NCI-H128 (cell line): Measurements from ENCODE around the gene RFC2.

Experiments
- DNase-seq: peaks from one replicate; lab custom pipeline; 2025; ENCODE audit not compliant: unreplicated experiment; lab: John Stamatoyannopoulos, UW

Gene RFC2

DNA sequence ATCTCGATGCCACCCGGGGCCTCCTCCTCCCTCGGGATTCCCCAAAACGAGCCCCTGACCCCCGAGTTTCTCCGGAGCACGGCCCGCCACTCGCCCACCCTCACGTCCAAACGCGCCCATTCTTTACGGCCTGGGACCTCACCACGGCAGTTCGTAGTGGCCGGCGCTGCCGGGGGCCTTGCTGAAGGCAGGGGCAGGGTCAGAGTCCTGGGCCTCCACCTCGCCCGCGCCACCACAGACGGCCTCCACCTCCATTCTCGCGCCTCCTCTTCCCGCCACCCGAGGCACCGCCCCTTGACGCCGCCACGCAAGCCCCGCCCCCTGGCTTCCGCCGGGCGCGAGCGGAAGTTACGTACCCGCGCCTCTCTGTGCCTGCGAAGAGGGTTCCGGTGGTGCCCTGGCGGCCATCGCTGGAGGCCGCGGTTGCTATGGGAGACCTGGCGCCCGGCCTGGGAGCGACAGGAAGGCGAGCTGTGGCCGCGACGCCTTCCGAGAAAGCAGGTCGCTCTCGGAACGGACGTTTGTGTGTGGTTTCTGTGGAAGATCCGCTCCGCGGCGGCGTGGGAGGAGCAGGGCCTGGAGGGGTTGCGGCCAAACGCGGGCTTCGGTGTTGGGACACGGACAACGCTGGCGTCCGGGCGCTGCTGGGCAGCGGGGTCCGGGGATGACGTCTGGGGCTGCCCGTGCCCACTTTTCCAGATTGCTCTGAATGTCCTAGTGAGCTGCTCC lies at the start of gene RFC2:
RFC2 (minus strand) TSS at position 271 of the 729 bp plus-strand sequence; CDS start at position 255, 16 bp downstream.
- DNase-seq = peak; percentile 92

DNA sequence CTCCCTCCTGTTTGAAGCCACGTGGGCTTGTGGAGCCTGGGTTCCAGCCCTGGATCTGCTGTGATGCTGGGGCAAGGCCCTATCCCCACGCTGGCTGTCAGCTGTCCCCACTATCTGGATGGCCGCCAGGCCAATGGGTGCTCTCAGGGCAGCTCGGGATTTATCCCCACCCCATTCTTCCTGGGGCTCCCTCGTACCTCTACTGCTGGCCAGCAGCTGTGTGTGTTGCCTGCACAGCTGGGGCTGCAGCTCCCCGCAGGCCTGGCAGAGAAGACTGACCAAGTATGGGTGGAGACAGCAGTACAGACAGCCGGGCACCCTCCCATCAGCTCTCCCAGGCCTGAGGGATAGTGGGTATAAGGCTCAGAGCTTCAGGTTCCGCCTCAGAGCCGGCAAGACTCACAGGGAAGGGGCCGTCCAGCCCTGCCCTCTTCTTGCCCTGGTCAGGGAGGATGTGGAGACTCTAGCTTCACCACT lies 48.6 kb upstream of the RFC2 start:
- no peak for DNase-seq

DNA sequence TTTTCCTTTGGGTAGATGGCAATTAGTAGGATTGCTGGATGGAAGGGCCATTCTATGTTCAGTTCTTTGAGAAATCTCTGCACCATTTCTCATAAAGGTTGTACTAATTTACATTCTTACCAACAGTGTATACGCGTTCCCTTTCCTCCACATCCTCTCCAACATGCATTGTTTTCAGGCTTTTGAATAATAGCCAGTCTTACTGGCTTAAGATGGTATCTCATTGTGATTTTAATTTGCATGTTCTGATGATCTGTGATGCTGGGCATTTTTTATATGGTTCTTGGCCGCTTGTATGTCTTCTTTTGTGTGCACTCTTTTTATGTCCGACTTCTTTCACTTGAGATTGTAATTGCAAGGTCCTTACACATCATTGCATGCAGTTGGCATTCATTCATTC lies 46.7 kb upstream of the RFC2 start:
- no peak for DNase-seq

DNA sequence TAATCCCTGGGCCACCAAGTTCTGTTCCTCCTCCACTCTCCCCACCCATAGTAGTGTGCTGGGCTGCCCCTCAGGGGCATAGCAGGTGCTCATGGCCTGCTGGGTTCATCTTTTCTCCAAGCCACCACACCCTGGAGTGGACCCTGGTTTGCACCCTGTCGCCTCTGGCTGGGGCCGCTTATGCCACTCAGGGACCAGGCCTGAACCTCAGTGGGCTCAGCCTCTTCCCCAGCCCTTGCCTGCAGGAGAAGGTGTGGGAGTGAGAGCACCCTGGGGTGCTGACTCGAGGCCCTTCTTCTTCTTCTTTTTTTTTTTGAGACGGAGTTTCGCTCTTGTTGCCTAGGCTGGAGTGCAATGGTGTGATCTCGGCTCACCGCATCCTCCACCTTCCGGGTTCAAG lies 45.2 kb upstream of the RFC2 start:
- DNase-seq = no peak

DNA sequence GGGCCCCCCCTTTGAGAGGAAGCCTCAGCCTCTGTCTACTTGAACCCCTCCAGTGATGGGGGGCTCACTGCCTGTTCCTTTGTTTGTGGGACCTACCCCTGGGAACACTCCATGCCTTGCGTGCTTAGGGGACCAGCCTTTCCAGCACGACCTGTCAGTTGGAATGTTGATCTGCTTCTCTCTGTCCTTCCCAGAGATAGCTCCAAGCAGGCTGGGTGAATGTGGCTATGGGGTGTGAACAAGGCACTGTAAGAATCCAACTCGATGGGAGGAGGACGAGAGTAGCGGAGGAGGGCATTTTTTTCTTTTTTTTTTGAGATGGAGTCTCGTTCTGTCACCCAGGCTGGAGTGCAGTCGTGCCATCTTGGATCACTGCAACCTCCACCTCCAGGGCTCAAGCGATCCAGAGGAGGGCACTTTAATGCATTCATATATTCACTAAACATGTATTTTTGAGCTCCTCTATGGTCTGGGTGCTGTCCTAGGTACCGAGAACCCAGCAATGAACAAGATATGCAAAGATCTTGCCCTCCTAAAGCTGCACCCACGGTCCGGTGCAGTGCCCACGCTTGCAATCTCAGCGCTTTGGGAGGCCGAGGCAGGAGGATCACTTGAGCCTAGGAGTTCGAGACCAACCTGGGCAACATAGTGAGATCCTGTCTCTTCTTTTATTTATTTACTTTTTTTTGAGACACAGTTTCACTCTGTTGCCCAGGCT lies 43.5 kb upstream of the RFC2 start:
- no peak for DNase-seq

DNA sequence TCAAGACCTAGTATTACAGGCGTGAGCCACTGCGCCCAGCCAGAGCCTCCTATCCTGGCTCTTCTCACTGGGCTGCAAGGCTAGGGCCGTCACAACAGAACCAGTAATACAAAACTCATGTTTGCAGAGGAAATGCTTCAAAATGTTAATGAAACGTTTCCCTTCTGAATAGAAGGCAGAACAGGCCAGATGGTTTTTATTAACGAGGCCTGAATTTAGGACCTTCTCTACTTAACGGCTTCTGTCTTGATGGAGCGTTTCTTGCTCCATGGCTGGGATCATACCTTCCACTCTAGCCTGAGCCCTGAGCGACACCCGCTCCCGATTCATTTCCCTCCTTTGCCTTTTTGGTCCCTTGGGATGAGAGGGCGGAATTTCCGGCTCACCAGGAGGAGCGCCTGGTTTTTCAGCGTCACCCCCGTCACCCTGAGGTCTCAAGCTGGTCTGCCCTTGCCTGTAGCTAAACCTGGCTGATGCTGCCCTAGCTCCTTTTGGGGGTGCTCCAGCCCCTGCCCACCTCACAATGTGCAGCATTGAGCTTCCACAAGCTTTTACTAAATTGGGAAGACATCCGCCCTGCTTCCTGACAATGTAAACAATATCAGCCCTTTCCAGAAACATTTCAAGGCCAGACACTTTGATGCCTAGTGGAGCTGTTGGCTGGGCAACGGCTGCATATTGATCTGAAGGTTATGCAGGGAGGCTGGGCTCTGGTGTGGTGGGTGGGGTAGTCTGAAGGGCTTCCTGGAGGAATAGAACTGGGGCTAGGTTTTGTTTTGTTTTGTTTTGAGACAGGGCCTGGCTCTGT lies 40.2 kb upstream of the RFC2 start:
- no peak for DNase-seq

DNA sequence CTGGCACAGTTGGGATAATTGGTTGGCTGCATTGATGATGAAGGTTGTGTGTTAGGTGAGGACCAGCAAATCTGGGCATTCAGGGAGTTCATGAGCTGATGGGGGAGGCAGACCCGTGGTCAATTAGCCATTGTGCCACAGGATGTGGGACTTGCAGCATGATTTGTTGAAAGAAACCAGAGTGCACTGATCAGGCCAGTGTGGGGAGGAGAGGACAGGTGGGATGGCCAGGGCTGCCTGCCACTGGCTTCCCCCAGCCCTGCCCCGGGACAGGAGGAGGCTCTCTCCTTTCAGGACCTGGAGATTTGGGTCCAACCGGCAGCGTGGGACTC lies 39.3 kb upstream of the RFC2 start:
- no peak for DNase-seq

DNA sequence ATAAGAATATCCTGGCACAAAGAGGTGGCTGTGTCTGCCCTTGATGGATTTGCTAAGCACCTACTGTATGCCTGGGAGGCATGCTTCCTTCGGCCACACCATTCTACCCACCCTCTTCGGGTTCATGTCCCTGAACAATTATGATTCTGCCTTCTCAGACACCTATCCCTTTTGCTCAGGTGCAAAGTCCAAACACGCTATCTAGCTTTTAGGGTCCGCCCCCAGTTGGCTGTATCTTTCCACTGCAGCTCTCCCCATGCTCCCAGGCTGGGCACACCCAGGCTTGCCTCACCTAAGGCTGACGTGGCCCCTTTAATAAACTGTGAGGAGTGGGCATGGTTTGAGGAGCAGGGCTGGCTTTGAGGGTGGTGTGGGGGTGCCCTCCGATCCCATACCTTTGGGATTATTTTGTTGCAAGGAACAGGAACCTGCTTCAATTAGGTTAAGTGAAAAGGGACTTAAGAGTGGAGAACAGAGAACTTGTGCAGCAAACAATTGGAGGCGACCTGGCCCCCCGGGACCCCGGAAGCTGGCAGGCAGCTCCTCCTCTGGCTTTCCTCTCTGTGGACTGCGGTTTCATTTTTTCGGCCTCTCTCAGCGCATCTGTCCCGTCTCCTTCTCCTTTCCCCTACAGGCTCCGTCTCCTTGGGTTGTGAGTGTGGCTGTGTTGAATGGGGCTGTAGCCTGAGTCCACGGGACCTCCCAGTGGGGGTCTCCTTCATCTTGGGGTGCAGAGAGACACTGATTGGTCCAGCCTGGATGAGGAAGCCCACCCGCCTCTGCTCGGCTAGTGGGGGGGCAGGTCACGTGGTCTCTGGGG lies 38.8 kb upstream of the RFC2 start:
- no peak for DNase-seq

DNA sequence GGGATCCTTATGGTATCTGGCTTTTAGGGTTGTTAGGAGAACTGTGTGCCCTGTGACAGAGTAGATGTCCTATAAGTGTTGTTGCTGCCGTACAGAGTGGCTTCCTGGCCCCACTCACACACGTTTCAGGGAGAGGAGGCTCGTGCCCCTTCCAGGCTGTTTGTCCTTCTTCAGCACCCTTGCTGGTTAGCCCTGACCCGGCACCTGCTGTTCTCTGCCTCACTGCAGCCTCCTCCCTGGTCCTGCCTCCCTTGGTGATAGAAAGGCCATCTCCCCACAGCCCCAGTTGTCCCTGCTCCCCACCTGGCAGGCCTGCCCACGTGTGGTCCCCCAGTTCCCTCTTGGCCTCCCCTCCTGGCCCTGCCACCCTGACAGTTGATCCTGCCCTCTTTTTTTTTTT lies 37.3 kb upstream of the RFC2 start:
- no peak for DNase-seq

DNA sequence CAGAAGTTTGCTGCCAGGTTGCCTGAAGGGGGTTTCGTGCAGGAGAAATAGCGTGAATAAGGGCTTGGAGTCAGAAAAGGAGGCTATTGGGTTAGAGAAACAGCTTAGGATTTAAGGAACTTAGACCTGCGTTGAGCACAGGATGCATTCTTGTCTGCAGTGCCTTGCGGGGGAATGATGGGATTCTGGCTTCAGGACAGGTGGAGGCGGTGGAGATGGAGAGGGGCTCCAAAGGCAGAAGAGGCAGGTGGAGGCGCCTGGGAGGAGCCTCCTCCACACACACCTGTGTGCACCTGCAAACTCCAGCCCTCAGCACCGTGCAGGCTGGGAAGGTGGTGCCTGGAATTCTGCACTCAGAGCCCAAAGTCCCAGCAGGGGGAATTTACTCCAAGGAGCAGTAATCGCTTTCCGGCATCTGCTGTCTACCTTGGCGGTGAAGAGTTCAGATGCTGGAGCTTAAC lies 36.8 kb upstream of the RFC2 start:
- DNase-seq = peak; percentile 11

DNA sequence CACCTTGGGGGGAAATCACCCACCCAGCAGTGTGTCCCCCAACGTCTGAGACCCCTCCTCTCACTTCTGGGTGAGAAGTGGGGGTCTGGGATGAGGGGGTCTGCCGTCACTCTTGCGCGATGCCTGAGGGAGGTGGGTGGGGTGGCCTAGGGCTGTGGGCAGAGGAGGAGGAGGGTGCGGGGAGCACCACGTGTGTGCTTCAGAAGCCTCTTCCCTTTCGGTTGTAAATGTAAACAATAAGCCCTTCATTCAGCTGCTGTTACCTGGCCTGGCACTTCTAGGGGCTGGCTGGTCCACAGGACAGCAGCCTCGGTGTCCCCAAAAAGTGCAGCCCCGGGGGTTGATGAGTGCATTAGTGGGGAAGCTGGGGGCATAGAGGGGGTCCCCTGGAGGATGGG lies 36.4 kb upstream of the RFC2 start:
- peak; percentile 3 for DNase-seq

DNA sequence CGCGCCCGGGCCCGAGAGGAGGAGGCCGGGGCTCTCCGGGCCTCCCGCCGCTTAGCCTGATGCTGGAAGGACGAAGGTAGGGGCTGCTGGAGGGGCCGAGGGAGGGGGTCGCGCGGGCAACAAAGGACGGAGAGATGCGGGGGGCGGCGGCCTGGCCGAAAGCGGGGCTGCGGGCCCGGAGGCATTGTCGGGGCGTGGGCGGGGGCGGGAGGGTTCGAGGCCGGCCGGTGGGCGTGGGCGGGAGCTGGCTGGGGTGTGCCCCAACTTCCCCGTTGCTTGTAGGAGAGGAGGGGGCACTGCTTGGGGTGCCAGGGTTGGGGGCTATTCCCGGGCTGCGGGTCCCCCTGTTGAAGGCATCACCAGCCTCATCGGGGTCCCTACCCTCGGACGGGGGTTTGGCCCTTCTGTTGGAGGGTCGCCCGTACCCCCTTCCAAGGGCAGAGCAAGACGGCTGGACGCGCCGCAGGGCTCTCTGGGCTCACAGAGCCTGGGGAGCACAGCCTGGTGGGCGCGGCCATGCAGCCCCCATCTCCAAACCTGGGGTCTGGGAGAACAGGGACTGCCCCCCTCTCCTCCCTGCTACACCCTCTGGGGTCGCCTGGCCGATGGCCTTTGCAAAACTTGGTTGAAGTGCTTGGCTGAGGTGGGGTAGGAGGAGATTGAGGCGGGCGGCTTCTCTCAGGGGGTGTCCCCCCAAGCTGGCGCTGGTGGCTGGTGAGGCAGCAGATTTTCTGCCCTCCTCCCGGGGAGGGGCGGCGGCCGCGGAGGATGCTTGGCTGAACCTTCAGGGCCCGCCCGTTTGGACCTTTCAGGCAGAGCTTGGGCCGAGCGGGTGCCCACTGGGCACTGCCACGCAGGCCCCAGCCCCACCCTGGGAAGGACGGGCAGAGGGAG lies 35.7 kb upstream of the RFC2 start:
- DNase-seq = no peak

DNA sequence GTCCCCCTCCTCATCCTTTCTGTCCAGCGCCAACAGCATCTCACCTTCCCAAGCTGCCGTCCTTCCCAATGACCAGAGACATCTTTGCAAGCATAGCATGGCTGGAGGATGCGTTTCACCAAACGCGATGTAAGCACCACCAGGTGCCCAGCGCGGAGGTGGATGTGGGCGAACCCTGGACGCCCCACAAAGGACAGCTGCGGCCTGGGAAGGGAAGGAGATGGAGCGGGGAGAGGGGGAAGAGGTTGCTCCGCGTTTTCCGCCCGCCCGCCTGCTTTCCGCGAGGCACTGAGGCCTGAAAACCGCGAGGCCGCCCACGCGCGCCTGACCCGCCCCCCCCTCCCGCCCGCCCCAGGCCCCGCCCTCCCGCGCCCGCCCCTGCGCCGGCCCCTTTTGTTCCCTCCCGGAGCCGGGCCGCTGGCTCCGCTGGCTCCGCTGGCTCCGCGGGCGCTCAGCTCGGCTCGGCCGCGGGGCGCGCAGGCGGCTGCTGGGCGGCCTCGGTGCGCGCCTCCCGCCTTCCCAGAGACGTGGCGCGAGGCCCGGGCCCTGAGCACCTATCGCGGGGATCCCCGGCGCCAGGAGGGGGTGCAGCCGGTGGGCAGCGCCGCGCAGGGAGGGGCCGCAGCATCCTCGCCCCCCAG lies 34.9 kb upstream of the RFC2 start, which contains the start of gene CLIP2:
CLIP2 (plus strand) TSS at position 390 of the 641 bp plus-strand sequence. CDS start 28,140 bp downstream, outside the sequence.
- peak; percentile 27 for DNase-seq

DNA sequence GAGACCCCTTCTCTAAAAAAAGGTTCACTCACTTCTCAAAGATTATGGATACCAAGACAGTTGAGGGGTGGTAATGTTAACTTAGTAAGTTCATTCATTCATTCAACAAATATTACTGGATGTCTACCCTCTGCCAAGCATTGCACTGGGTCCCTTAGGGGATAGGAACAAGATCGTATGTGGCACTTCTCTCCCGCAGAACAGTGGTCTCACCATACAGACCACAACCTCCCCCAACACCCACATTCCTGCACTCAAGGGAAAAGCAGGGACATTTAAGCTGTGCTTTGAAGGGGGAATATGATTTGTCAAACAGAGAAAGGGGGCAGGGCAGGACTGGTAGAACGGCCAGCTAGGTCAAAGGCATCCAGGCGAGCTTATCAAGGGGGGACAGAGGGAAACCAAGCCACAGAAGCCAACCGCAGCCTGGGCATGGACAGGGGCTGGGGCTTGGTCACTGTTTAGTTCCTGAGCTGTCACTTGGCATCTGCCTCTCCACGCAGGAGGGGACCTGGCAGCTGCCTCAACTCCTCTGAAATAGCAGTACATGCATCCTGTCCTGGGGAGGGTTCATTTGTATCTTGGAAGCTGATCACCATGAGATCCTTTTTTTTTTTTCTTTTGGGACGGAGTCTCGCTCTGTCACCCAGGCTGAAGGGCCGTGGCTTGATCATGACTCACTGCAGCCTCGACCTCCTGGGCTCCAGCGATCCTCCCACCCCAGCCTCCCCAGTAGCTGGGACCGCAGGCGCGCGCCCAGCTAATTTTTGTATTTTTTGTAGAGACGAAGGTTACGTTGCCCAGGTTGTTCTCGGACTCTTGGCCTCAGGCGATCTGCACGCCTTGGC lies 34.1 kb upstream of the RFC2 start:
- no peak for DNase-seq

DNA sequence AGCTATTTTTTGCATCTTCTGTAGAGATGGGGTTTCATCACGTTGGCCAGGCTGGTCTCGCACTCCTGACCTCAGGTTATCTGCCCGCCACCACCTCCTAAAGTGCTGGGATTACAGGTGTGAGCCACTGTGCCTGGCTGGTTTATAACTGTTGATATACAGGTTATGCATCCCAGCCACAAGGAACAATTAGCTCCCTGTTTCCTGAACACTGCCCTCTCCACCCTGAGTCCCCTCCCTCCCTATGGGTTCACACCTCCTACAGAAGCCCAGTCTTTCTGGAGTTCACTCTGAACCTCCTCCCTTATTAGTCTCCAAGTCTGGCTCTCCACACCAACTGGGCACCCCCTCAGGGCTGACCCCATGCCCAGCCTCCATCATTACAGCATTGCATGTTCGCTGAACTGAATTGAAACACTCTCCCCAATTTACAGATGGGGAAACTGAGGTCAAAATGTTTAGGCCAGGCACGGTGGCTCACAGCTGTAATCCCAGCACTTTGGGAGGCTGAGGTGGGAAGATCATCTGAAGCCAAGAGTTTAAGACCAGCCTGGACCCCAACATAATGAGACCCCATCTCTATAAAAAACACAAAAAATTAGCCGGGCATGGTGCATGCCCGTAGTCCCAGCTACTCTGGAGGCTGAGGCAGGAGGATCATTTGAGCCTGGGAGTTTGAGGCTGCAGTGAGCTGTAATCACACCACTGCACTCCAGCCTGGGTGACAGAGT lies 33.3 kb upstream of the RFC2 start:
- no peak for DNase-seq

DNA sequence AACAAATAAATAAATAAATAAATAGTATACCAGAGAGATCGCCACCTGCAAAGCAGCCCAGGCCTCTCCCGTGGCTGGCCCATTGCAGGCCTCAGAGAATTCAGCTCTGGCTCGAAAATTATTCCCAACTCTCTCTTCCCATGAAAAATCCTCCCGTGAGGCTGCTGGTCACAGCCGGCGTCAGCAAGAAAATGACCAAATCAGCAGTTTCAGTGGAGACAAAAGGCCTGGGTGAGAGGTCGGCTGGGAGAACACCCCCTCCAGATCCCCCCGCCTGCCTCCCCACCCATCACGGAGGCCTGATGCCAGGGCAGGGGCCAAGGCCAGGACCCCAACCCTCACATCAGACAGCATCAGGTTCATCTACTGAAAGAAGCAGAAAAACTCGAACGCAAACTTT lies 31.9 kb upstream of the RFC2 start:
- DNase-seq = no peak

DNA sequence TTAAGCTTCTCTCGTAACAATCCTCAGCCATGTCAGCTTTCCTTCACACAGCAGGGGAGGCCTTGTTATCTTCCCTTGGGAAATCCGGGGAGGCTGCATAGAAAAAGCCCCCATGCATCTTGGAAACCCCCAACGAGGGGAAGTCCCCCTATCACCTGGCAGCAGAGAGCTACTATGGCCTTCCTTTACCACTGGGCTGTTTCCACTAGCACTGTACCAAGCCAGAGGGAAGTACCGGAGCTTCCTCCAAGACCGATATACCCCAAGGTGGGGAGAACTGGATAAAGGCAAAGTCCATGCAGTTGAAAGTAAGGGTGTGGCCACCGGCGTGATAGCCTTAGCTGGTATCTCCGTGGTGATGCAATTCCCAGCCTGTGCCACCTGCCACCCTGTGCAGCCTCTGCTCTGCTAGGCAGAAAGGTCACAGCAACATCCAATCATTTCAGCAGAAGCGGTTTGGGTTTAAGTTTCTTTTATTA lies 30.6 kb upstream of the RFC2 start:
- no peak for DNase-seq
